Astrocyte (in vitro differentiated cells and primary cell): ENCODE data around the gene DGKE. TPM values are rescaled to one million over a fixed set of nuclear protein-coding genes. Genes with fewer than 3 reads are reported as not detected.

Experiments
- DNase-seq: peaks from one replicate; pipeline ENCODE4 v3.0.0-alpha.2; 2010; ENCODE audit warnings: low read depth
- FAIRE-seq: peaks from 2 replicates; lab custom pipeline; 2011; peaks lifted over from hg19 to GRCh38; lab: Jason Lieb, UNC
- H2AFZ ChIP-seq: 2 replicates; pipeline ENCODE4 v1.6.0; 2012; ENCODE audit warnings: low read depth, low read length, inconsistent platforms
- H3K27ac ChIP-seq: 2 replicates; pipeline ENCODE4 v1.5.1; 2011; ENCODE audit warnings: low read depth, low read length, inconsistent platforms
- H3K27me3 ChIP-seq: 2 replicates; pipeline ENCODE4 v1.6.0; 2011; ENCODE audit warnings: low read length, inconsistent platforms; ENCODE audit not compliant: insufficient read depth
- H3K36me3 ChIP-seq: 2 replicates; pipeline ENCODE4 v1.5.1; 2011; ENCODE audit warnings: low read length, inconsistent platforms; ENCODE audit not compliant: insufficient read depth
- H3K4me1 ChIP-seq: 2 replicates; pipeline ENCODE4 v1.5.1; 2011; ENCODE audit warnings: low read length, inconsistent platforms; ENCODE audit not compliant: insufficient read depth
- H3K4me2 ChIP-seq: 2 replicates; pipeline ENCODE4 v1.6.0; 2012; ENCODE audit warnings: low read length, inconsistent platforms
- H3K4me3 ChIP-seq: 2 replicates; pipeline ENCODE4 v1.5.1; 2011; ENCODE audit warnings: low read depth, mild to moderate bottlenecking, low read length, inconsistent platforms; ENCODE audit not compliant: insufficient read depth
- H3K79me2 ChIP-seq: 2 replicates; pipeline ENCODE4 v1.6.0; 2012; ENCODE audit warnings: mild to moderate bottlenecking, low read length, inconsistent platforms; ENCODE audit not compliant: insufficient read depth
- H3K9ac ChIP-seq: 2 replicates; pipeline ENCODE4 v1.6.0; 2012; ENCODE audit warnings: mild to moderate bottlenecking, low read length, inconsistent platforms
- H3K9me3 ChIP-seq: 2 replicates; pipeline ENCODE4 v1.5.1; 2012; ENCODE audit warnings: low read depth, mild to moderate bottlenecking, low read length, inconsistent platforms; ENCODE audit not compliant: insufficient read depth
- H4K20me1 ChIP-seq: 2 replicates; pipeline ENCODE4 v1.6.0; 2012; ENCODE audit warnings: low read length, inconsistent platforms; ENCODE audit not compliant: insufficient read depth
- H3K27ac Mint-ChIP-seq: one replicate; pipeline ENCODE4 v1.8.0; 2021; ENCODE audit warnings: mild to moderate bottlenecking, mixed read lengths; ENCODE audit not compliant: unreplicated experiment
- H3K27me3 Mint-ChIP-seq: one replicate; pipeline ENCODE4 v1.8.0; 2021; ENCODE audit warnings: low read depth, mixed read lengths; ENCODE audit not compliant: unreplicated experiment
- H3K36me3 Mint-ChIP-seq: one replicate; pipeline ENCODE4 v1.8.0; 2021; ENCODE audit warnings: low read depth, mixed read lengths; ENCODE audit not compliant: unreplicated experiment
- H3K4me1 Mint-ChIP-seq: one replicate; pipeline ENCODE4 v1.8.0; 2021; ENCODE audit warnings: low read depth, mixed read lengths; ENCODE audit not compliant: unreplicated experiment
- H3K4me3 Mint-ChIP-seq: one replicate; pipeline ENCODE4 v1.8.0; 2021; ENCODE audit warnings: mild to moderate bottlenecking, moderate library complexity, mixed read lengths; ENCODE audit not compliant: unreplicated experiment
- H3K9me3 Mint-ChIP-seq: one replicate; pipeline ENCODE4 v1.8.0; 2021; ENCODE audit warnings: mild to moderate bottlenecking, mixed read lengths; ENCODE audit not compliant: unreplicated experiment
- CTCF ChIP-seq: IDR thresholded peaks from 2 replicates; pipeline ENCODE4 v1.5.1; 2011; ENCODE audit warnings: low read depth, mild to moderate bottlenecking, inconsistent platforms, low read length, moderate library complexity; ENCODE audit not compliant: insufficient read depth
- EZH2 ChIP-seq: IDR thresholded peaks from 2 replicates; pipeline ENCODE4 v1.6.1; 2012; ENCODE audit warnings: mild to moderate bottlenecking, low read length, inconsistent platforms; ENCODE audit not compliant: insufficient read depth
- total RNA-seq: library from RNA; stranded (reverse); gene quantifications from 2 replicates; pipeline ENCODE4 v1.2.1, GENCODE V29; 2021

The DGKE gene
- total RNA-seq, 1 donor from 2014 or later: 5.5 TPM

- Histone ChIP-seq H3K79me2 (no peaks in the 10 kb centered on the region), H3K9me3 (no peaks in the 10 kb centered on the region), H4K20me1 (no peaks in the 10 kb centered on the region), H3K36me3 (no peaks in the 10 kb centered on the region), H3K27ac (no peak overlapping the region), H3K4me1 (no peaks in the 10 kb centered on the region), H3K4me2 (no peak overlapping the region), H3K9ac (no peak overlapping the region), H3K4me3 (no peak overlapping the region), H2AFZ (no peak overlapping the region), H3K27me3 (no peaks in the 10 kb centered on the region)
- Mint-ChIP-seq H3K4me3 (no peak overlapping the region), H3K4me1 (no peaks in the 10 kb centered on the region), H3K27me3 (no peaks in the 10 kb centered on the region), H3K36me3 (peaks cover 4% of the 10 kb centered on the region), H3K27ac (no peak overlapping the region), H3K9me3 (no peaks in the 10 kb centered on the region)
- FAIRE-seq (no peak), DNase-seq (no peak)
- TF ChIP-seq EZH2 (no peak), CTCF (no peak)
Measured at GRCh38 chr17:56845934-56846333, 12.0 kb downstream of the DGKE start.

DNA sequence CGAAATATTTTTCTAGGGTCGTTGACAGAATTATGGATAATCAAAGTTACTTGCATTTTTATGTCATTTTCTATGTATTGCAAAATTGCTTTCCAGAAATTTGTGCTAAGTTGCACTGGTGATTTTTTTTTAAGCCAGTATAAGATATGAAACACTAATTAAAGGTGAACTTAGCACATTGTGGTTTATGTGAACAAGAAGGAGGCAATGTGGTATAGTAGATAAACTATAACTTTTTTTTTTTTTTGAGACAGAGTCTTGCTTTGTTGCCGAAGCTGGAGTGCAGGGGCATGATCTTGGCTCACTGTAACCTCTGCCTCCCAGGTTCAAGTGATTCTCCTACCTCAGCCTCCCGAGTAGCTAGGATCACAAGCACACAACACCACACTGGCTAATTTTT lies 13.2 kb downstream of the DGKE start:
- H3K4me1 Mint-ChIP-seq: no peaks in the 10 kb centered on the region
- no peak overlapping the region for H3K27ac Mint-ChIP-seq
- no peak overlapping the region for H3K9ac ChIP-seq
- H3K9me3 Mint-ChIP-seq: no peaks in the 10 kb centered on the region
- DNase-seq: no peak
- no peaks in the 10 kb centered on the region for H3K36me3 ChIP-seq
- H3K4me3 Mint-ChIP-seq: no peak overlapping the region
- TF ChIP-seq CTCF: no peak
- no peak for TF ChIP-seq EZH2
- no peak for FAIRE-seq
- no peaks in the 10 kb centered on the region for H4K20me1 ChIP-seq
- no peak overlapping the region for H3K4me2 ChIP-seq
- no peak overlapping the region for H3K27ac ChIP-seq
- no peaks in the 10 kb centered on the region for H3K27me3 Mint-ChIP-seq
- H3K27me3 ChIP-seq: no peaks in the 10 kb centered on the region
- no peaks in the 10 kb centered on the region for H3K79me2 ChIP-seq
- H3K4me1 ChIP-seq: no peaks in the 10 kb centered on the region
- H3K9me3 ChIP-seq: no peaks in the 10 kb centered on the region
- no peak overlapping the region for H3K4me3 ChIP-seq
- H3K36me3 Mint-ChIP-seq: peaks cover 8% of the 10 kb centered on the region
- no peak overlapping the region for H2AFZ ChIP-seq

DNA sequence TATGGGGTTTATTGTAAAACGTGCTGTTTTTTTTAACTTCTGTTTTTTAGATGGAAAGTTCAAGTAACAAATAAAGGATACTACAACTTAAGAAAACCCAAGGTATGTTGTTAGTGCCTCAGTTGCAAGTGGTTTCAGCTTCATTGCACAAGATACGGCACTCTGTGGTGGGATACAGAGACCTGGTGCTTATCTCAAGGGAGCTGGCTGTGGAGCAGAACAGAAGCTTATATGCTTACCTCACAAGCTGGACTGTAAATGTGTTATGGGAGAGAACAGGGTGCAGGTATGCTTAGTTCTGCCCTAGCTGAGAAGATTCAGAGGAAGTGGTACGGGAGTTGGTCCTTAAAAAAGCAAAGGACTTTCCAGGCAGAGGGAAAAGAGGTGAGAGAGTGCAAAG lies 15.2 kb downstream of the DGKE start:
- Histone ChIP-seq H4K20me1 (no peaks in the 10 kb centered on the region), H3K4me2 (no peak overlapping the region), H3K27ac (no peak overlapping the region), H3K36me3 (no peaks in the 10 kb centered on the region), H3K4me1 (no peaks in the 10 kb centered on the region), H3K79me2 (no peaks in the 10 kb centered on the region), H3K9ac (no peak overlapping the region), H3K27me3 (no peaks in the 10 kb centered on the region), H2AFZ (no peak overlapping the region), H3K9me3 (no peaks in the 10 kb centered on the region), H3K4me3 (no peak overlapping the region)
- H3K27me3 Mint-ChIP-seq: no peaks in the 10 kb centered on the region
- FAIRE-seq (no peak), DNase-seq (no peak)
- TF ChIP-seq CTCF: no peak
- no peak for TF ChIP-seq EZH2
- no peak overlapping the region for H3K27ac Mint-ChIP-seq
- H3K4me1 Mint-ChIP-seq: no peaks in the 10 kb centered on the region
- H3K9me3 Mint-ChIP-seq: no peaks in the 10 kb centered on the region
- peaks cover 10% of the 10 kb centered on the region for H3K36me3 Mint-ChIP-seq
- no peak overlapping the region for H3K4me3 Mint-ChIP-seq
